HepG2 (cell line): ENCODE results near the gene NEU4. TPM values are rescaled to one million over a fixed set of nuclear protein-coding genes. Genes with fewer than 3 reads are reported as not detected.

Experiments
- ATF6 ChIP-seq: sonication (generic); formaldehyde crosslinking; conservative IDR thresholded peaks from 2 replicates; pipeline ENCODE4 v1.4.0; 2020; ENCODE audit warnings: missing genetic modification reagents
- BATF2 ChIP-seq: sonication (generic); formaldehyde crosslinking; IDR thresholded peaks from 2 replicates; pipeline ENCODE4 v1.8.0; 2022; ENCODE audit warnings: mild to moderate bottlenecking, missing genetic modification reagents, moderate library complexity
- BRF2 ChIP-seq: sonication (generic); formaldehyde crosslinking; IDR thresholded peaks from 2 replicates; pipeline ENCODE4 v1.8.1; 2022; ENCODE audit warnings: mild to moderate bottlenecking, missing genetic modification reagents
- CERS6 ChIP-seq: sonication (generic); formaldehyde crosslinking; IDR thresholded peaks from 2 replicates; pipeline ENCODE4 v1.5.0; 2020; ENCODE audit warnings: missing genetic modification reagents
- CHD2 ChIP-seq: IDR thresholded peaks from 2 replicates; pipeline ENCODE4 v1.6.1; 2011; ENCODE audit warnings: low read depth, low read length, improper control_type of control experiment
- CSRNP1 ChIP-seq: sonication (generic); formaldehyde crosslinking; IDR thresholded peaks from 2 replicates; pipeline ENCODE4 v1.8.1; 2023; ENCODE audit warnings: mild to moderate bottlenecking, missing genetic modification reagents
- GPN1 ChIP-seq: sonication (generic); formaldehyde crosslinking; IDR thresholded peaks from 2 replicates; pipeline ENCODE4 v1.5.1; 2020; ENCODE audit warnings: missing genetic modification reagents, borderline replicate concordance
- HNRNPH1 ChIP-seq: fragments of 200-400 bp; formaldehyde crosslinking; optimal IDR thresholded peaks from 2 replicates; pipeline ENCODE3; 2017; ENCODE audit warnings: mild to moderate bottlenecking, low read depth, low read length
- MIER2 ChIP-seq: IDR thresholded peaks from 2 replicates; pipeline ENCODE4 v1.6.1; 2016; ENCODE audit warnings: missing biosample characterization, missing genetic modification reagents
- NCOA1 ChIP-seq: sonication (generic); formaldehyde crosslinking; IDR thresholded peaks from 2 replicates; pipeline ENCODE4 v1.9.0; 2021; ENCODE audit warnings: missing genetic modification reagents
- PBX2 ChIP-seq: IDR thresholded peaks from 2 replicates; pipeline ENCODE4 v1.6.1; 2016; ENCODE audit warnings: control low read depth
- POLR2AphosphoS5 ChIP-seq: IDR thresholded peaks from 2 replicates; pipeline ENCODE4 v1.6.1; 2012; ENCODE audit warnings: low read depth, low read length
- SNAI1 ChIP-seq: sonication (generic); formaldehyde crosslinking; IDR thresholded peaks from 2 replicates; pipeline ENCODE4 v1.5.0; 2020; ENCODE audit warnings: mild to moderate bottlenecking, missing genetic modification reagents, borderline replicate concordance
- TCF7L2 ChIP-seq: IDR thresholded peaks from 2 replicates; pipeline ENCODE4 v1.6.1; 2011; ENCODE audit warnings: mild to moderate bottlenecking, low read depth, low read length, moderate library complexity
- XBP1 ChIP-seq: sonication (generic); formaldehyde crosslinking; IDR thresholded peaks from 2 replicates; pipeline ENCODE4 v1.5.0; 2020; ENCODE audit warnings: missing genetic modification reagents
- ZHX1 ChIP-seq: sonication (generic); formaldehyde crosslinking; IDR thresholded peaks from 2 replicates; pipeline ENCODE4 v1.8.1; 2022; ENCODE audit warnings: low read depth, mild to moderate bottlenecking, missing genetic modification reagents
- ZNF121 ChIP-seq: sonication (generic); formaldehyde crosslinking; IDR thresholded peaks from 2 replicates; pipeline ENCODE4 v1.5.0; 2020; ENCODE audit warnings: mild to moderate bottlenecking, missing genetic modification reagents
- ZNF572 ChIP-seq: sonication (generic); formaldehyde crosslinking; IDR thresholded peaks from 2 replicates; pipeline ENCODE4 v1.5.1; 2020; ENCODE audit warnings: mild to moderate bottlenecking, missing genetic modification reagents
- polyA plus RNA-seq, 8 experiments: library from polyadenylated mRNA; depleted of rRNA in 3 of 8; stranded (reverse) in 7 of 8; unstranded in 1 of 8; fragments of >200 nt; fragmentation: Illumina TruSeq in 4 of 8; extraction: Trizol in 4 of 8; gene quantifications; 2 replicates each; pipeline versions ENCODE4 v1.2.1 to v1.2.3, GENCODE V29; 2011 to 2016; ENCODE audit warnings: low read depth in 4 of 8, missing spikeins in 1 of 8, mixed read lengths in 1 of 8; ENCODE audit not compliant: insufficient read depth in 1 of 8
- total RNA-seq, 5 experiments: library from RNA; depleted of rRNA; stranded (reverse); fragments of >200 nt; fragmentation: Illumina TruSeq; extraction: Trizol; gene quantifications; 2 replicates each; pipeline ENCODE4 v1.2.3, GENCODE V29; 2016; ENCODE audit warnings: low read depth in 1 of 5

The NEU4 gene
- total and polyA plus RNA-seq, 2 of the 13 experiments (the other 11 are each of a cell fraction or from before 2014, with no cell fraction given): 53.5 to 107 TPM

- TF ChIP-seq ZHX1 (CRISPR knock-in tag) (no peak; the same call in 1 of the 2 replicates), ZNF572 (CRISPR knock-in tag) (peak; percentile 66; the same call in 1 of the 2 replicates), CHD2 (peak; percentile 10; the same call in 1 of the 2 replicates), BATF2 (CRISPR knock-in tag) (peak; percentile 88; the same call in 1 of the 2 replicates), BRF2 (CRISPR knock-in tag) (peak; percentile 93), MIER2 (CRISPR knock-in tag) (no peak; the same call in 1 of the 2 replicates), CSRNP1 (CRISPR knock-in tag) (peak; percentile 67; the same call in 1 of the 2 replicates), SNAI1 (CRISPR knock-in tag) (peak; percentile 55; the same call in 1 of the 2 replicates), TCF7L2 (no peak), ATF6 (CRISPR knock-in tag) (peak; percentile 12; the same call in 1 of the 2 replicates), POLR2AphosphoS5 (peak; percentile 84), NCOA1 (peak; percentile 11; the same call in 1 of the 2 replicates), GPN1 (CRISPR knock-in tag) (peak; percentile 64; the same call in 1 of the 2 replicates), XBP1 (peak; percentile 57; the same call in 1 of the 2 replicates), CERS6 (CRISPR knock-in tag) (no peak; the same call in 1 of the 2 replicates), ZNF121 (CRISPR knock-in tag) (no peak), HNRNPH1 (peak; percentile 72), PBX2 (CRISPR knock-in tag) (no peak)
Observed at GRCh38 chr2:241771286-241772062, 37.5 kb upstream of the NEU4 start (continued).
